GM19372 (cell line): ENCODE results near the gene CATSPERZ.

Source experiments
- ATAC-seq: cut with Tn5 transposase; IDR thresholded peaks from one replicate; pipeline ENCODE4 v1.9.1; 2021; ENCODE audit warnings: mild to moderate bottlenecking, low read depth, moderate library complexity; ENCODE audit not compliant: unreplicated experiment

CATSPERZ gene

DNA sequence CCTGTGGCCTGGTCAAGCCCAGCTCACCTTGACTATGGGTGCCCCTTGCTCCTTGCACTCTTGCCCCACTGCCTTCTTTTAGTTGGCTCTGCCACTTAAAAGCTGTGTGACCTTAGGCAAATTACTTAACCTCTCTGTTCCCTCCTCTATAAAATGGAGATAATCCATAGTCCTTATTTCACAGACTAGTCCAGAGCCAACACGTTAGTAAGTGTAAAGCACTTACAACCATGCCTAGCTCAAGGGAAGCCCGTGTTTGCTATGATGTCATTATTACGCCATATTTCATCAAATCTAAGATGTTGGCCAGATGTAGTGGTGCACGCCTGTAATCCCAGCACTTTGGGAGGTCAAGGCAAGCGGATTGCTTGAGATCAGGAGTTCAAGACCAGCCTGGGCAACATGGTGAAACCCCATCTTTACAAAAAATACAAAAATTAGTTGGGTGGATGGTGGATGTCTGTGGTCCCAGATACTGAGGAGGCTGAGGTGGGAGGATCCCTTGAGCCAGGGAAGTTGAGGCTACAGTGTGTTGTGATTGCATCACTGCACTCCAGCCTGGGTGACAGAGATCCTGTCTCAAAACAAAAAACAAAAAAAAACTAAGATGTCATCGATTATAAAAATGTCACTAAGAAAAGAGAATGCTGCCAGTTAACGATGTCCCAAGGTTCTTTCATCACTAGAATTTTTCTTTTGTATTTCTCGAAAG is 37.5 kb downstream of the CATSPERZ start:
- ATAC-seq, result no peak

DNA sequence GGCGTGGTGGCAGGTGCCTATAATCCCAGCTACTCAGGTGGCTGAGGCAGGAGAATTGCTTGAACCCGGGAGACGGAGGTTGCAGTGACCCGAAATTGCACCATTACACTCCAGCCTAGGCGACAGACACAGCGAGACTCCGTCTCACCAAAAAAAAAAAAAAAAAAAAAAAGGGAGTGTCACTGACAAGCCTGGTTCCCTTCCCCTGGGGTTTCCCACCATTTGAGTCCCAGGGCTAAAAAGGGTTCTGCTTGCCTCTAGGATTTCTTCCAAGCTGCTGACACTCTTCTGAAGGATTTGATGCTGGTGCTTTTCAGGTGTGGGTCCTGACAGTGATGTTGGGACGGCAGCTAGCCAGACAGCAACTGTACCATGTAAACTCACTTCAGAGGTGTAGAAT is 38.6 kb downstream of the CATSPERZ start:
- ATAC-seq, result no peak

DNA sequence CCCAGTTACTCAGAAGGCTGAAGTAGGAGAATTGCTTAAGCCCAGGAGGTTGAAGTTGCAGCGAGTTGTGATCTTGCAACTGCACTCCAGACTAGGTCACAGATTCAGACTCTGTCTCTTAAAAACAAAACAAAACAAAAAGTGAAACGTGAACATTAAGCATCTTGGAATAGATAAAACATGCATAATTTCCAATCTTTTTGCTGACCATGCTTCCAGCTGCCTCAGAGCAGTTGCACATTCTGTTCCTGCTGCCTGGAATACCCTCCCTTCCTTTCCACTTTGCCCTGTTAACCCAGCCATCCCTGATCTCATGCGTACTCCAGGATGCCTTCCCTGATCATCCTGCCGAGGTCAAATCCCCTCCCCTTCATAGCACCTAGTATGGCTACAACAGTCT is 39.1 kb downstream of the CATSPERZ start:
- ATAC-seq, result no peak

DNA sequence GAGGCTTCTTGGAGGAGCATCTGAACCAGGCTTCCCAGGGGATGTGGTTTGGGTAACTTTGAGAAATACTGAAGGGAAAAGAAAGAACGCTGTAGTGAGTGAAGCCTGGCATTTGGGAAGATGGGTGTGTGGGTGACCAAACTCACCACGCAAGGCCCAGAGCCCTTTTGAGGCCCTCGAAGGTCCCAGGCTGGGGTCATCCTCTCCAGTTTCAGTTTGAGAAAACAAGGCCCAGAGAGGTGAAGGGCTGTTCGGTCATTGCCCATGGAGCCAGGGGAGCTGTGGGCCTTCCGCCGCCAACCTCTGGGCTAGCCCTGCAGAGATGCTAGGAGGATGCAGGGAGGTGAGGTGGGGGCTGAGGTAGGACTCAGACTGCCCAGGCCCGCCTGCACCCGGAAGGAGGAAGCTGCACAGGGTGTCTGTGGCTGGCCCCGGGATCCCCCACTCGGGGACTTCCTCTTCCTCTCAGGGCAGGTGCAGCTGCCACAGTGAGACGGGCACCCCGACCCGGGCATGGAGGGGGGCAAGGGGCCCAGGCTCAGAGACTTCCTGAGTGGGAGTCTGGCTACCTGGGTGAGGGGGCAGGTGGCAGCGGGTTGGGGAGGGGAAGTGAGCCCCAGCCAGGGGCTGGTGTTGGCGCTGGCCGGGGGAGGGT is 39.7 kb downstream of the CATSPERZ start, which contains the start of gene CCDC88B:
TSS of gene CCDC88B (plus strand) at position 451 of the 655 bp plus-strand sequence. CDS start at position 514, 63 bp downstream.
- no peak for ATAC-seq

DNA sequence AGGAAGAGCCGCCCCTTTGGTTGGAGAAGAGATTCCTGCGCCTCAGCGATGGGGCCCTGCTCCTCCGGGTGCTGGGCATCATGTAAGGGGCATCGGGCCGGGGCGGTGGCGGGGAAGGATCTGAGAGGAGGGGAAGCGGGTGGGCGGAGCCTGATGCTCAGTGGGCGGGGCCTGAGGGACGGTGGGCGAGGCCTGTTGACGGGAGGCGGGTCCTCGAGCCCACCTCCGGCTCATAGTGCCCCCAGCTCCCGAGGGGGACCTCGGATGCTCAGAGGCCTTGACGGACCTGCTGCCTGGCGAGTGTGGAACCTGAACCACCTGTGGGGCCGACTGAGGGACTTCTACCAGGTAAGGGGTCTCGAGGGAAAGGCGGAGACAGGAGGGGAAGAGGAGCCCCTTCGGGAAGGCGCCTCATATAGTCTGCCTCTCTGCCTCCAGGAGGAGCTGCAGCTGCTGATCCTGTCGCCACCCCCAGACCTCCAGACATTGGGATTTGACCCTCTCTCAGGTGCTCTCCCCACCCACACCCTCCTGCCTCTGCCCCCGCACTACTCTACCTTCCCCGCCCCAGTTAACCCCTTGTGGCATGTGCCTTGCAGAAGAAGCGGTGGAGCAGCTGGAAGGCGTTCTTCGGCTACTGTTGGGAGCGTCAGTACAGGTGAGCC is 40.6 kb downstream of the CATSPERZ start:
- no peak for ATAC-seq

DNA sequence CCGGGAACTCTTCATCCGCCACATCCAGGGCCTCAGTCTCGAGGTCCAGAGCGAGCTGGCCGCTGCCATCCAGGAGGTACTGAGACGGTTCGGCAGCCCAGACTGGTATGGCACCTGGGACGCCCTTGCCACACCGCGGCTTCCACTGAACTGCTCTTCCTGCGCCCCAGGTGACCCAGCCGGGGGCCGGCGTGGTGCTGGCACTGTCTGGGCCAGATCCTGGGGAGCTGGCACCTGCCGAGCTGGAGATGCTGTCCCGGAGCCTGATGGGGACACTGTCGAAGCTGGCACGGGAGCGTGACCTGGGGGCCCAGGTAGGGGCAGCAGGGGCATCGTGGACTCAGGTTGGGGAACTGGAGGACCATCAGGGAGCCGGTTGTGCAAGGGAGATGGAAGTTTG is 41.3 kb downstream of the CATSPERZ start:
- ATAC-seq, result no peak

DNA sequence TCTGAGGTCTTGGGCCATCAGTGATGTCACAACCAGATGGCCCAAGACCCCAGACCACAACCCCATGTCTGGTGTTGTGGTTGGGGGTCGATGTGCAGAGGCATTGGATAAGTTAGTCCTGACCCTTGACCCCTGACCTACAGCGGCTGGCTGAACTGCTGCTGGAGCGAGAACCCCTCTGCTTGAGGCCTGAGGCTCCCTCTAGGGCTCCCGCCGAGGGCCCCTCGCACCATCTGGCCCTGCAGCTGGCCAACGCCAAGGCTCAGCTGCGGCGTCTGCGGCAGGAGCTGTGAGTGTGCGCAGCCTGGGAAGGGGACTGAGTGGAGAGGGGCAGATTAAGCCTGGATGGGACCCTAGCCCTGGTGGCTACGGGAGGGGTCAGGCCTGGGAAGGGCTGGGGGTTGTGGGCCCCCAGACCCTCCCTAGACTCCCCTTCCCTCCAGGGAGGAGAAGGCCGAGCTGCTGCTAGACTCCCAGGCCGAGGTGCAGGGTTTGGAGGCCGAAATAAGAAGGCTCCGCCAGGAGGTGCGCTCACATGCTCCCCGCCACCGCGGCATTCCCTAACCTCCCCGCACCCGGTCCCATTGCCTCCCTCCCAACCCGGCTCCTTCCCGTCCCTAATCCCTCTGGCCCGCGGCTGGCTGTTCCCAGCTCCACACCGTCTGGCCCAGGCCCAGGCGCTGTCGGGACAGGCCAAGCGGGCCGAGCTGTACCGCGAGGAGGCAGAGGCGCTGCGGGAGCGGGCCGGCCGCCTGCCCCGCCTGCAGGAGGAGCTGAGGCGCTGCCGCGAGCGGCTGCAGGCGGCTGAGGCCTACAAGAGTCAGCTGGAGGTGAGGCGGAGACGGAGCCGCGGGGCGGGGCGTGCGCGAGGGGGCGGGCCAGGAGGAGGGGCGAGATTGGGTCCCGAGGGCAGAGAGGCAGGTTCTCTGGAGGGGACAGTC is 42.0 kb downstream of the CATSPERZ start:
- no peak for ATAC-seq

DNA sequence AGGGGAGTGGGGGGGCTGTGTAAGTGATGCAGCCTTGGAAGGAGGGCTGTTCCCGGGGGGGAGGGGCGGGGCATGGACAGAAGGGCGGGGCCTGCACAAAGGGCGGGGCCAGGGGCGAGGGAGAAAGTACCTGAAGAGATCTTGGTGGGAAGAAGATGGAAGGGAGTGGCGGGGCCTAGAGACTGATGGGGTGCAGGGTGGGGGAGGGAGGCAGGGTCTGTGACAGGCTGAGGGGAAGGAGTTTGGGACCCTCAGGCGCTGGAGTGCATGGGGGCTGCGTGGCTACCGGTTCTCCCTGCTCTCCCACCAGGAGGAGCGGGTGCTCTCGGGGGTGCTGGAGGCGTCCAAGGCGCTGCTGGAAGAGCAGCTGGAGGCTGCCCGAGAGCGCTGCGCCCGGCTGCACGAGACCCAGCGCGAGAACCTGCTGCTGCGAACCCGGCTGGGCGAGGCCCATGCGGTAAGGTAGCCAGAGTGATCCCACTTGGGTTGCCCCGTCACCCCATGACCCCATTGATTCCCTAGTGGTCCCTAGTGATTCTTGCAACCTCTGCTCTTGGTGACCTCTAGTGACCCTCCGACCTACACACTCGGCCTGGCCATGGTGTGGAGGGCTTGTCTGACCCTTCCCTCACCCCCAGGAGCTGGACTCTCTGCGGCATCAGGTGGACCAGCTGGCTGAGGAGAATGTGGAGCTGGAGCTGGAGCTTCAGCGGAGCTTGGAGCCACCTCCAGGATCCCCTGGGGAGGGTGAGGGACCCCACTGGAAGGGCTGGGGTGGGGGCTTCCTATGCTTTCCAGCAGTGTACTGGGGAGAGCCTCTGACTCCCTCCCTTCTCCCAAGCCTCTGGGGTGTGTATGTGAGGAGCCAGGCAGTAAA is 42.9 kb downstream of the CATSPERZ start:
- ATAC-seq, result no peak

DNA sequence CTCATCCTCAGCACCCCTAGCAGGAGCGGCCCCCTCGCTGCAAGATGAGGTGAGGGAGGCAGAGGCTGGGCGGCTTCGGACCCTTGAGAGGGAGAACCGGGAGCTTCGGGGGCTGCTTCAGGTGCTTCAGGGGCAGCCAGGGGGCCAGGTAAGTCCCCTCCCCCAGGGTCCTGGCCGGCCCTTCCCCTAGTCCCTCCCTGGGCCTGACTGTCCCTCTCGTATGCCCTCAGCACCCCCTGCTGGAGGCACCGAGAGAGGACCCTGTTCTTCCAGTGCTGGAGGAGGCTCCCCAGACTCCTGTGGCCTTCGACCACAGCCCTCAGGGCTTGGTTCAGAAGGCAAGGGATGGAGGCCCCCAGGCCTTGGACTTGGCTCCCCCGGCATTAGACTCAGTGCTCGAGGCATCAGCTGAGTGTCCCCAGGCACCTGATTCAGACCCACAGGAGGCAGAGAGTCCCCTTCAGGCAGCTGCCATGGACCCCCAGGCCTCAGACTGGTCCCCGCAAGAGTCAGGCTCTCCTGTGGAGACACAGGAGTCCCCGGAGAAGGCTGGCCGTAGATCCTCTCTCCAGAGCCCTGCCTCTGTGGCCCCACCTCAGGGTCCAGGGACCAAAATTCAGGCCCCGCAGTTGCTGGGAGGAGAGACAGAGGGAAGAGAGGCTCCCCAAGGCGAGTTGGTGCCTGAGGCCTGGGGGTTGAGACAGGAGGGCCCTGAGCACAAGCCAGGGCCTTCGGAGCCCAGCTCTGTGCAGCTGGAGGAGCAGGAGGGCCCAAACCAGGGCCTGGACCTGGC is 43.8 kb downstream of the CATSPERZ start:
- ATAC-seq, result no peak

DNA sequence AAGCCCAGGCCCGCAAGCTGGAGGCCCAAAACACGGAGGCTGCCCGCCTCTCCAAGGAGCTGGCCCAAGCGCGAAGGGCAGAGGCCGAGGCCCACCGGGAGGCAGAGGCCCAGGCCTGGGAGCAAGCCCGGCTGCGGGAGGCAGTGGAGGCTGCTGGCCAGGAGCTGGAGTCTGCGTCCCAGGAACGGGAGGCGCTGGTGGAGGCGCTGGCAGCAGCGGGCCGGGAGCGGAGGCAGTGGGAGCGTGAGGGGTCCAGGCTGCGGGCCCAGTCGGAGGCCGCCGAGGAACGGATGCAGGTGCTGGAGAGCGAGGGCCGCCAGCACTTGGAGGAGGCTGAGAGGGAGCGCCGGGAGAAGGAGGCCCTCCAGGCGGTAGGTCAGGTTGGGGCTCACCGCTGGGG is 44.6 kb downstream of the CATSPERZ start:
- no peak for ATAC-seq

DNA sequence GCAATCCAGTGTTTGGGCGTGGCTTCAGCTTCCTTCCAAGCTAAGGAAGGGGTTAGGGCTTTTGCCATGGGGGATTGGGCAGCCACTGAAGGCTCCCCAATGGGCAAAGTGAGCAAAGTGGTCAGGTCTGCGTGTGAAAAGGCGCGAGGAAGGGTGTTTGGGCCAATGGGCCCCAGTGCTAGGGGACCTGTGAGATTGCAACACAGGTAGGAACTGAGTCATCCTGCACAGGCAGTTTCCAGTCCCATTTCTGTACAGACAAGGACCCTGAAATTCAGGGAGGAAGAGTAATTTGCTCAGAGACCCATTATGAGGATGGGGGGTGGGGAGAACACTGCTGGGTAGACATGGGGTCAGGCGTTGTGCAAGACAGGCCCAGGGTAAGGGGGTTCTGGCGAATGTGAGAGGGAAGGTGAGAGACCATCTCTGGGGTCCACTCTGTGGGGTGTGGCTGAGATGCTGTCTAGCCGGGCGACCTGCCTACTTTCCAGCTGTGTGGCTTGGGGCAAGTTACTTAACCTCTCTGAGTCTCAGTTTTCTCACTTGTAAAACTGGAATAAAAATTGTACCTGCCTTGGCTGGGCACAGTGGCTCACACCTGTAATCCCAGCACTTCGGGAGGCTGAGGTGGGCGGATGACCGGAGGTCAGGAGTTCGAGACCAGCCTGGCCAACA is 47.2 kb downstream of the CATSPERZ start:
- ATAC-seq, result no peak

DNA sequence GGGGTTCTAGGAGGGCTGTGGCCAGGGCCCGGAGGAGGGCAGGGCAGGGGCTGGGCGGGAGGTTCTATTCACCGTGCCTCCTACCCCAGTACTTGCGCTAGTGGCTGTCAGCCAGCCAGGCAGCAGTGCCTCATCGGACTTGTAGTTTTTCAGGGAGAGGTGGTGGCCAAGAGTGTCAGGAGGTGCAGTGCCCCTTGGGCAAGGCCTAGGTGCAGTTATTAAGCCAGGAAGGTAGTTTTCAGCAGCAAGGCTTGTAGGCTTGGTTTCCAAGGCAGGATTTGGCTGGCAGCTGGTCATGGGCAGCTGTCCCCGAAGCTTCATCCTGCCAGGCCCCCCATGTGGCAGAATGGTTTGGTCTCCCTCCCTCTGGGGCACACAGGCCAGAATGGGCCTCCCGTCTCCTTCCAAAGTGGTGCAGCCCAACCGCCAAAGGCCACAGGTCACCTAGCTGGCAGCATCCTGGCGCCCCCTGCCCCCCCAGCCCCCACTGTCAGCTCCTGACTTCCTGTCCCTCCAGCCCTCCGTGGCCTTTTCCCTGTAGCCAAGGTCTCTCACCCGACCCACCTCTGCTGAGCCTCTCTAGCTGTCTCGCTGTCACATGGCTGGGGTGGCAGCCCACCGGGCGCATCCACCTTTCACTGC is 48.3 kb downstream of the CATSPERZ start:
- ATAC-seq, result no peak

DNA sequence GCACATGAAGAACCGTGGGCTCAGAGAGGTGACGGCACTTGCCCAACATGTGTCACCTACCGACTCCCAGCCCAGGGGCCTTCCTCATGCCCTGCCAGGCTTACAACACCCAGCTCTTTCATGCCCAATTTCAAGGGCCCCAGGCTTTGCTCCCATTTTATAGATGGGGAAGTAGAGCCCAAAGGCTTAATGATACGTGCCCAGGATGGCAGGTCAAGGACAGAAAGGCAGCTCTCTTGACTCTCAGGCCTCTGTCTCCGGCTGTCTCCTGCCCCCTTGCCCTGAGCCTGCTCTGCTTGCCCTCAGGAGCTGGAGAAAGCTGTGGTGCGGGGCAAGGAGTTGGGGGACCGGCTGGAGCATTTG is 48.8 kb downstream of the CATSPERZ start:
- ATAC-seq, result no peak

DNA sequence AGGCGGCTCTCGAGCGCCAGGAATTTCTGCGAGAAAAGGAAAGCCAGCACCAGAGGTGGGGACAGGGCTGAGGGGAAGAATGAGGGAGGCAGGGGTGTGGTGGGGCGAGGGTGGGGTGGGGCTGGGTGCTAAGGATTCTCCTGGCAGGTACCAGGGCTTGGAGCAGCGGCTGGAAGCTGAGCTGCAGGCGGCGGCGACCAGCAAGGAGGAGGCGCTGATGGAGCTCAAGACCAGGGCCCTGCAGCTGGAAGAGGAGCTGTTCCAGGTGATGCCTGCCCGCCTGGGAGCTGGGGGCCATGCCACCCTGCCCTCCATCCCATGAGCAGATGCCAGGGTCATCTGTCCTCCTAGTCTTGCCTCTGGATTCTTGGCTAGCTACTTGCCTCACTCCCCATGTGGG is 49.2 kb downstream of the CATSPERZ start:
- no peak for ATAC-seq

DNA sequence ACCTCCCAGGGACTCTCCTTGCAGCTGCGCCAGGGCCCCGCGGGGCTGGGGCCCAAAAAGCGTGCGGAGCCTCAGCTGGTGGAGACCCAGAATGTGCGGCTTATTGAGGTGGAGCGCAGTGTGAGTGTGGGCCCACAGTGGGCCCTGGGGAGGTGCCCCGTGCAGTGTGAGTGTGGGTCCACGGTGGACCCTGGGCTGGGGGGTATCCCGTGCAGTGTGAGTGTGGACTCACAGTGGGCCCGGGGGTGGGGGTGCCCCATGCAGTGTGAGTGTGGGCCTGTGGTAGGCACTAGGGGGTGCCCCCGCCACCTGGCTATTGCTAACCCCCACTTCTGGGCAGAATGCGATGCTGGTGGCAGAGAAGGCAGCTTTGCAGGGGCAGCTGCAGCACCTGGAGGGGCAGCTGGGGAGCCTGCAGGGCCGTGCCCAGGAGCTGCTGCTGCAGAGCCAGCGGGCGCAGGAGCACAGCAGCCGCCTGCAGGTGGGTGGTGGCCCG is 51.0 kb downstream of the CATSPERZ start:
- ATAC-seq, result no peak

DNA sequence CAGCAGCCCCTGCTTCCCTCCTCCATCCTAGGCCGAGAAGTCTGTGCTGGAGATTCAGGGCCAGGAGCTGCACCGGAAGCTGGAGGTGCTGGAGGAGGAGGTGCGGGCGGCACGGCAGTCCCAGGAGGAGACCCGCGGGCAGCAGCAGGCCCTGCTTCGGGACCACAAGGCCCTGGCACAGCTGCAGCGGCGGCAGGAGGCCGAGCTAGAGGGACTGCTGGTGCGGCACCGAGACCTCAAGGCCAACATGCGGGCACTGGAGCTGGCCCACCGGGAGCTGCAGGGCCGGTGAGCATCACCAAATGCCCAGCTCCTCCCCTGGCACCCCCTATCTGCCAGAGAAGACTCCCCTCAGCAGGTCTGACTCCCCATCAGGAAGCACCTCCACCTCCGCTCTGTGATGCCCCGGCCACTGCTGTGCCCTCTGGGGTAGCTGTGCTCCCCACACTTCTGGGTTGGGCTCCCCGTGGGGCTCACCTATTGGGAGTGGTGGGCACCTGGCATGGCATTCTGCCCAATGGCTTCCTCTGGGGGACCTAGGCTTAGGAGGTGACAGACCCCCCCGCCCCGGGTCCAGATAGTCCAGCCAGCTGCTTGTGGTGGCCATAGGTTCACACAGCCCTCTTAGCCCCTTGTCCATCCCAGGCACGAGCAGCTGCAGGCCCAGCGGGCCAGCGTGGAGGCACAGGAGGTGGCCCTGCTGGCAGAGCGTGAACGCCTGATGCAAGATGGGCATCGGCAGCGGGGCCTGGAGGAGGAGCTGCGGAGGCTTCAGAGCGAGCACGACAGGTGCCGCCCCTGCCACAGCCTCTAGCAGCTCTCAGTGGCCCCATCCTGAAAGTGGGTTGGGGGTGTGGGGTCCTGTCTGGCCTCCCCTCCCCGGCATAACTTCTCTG is 52.2 kb downstream of the CATSPERZ start:
- no peak for ATAC-seq
